NT2/D1 (cell line): ENCODE measurements around the gene AMPD2.

Source experiments
- SUZ12 ChIP-seq: IDR thresholded peaks from 2 replicates; pipeline ENCODE4 v1.6.1; 2011; ENCODE audit not compliant: insufficient read length, insufficient read depth; ENCODE audit errors: extremely low read depth
- YY1 ChIP-seq: IDR thresholded peaks from 2 replicates; pipeline ENCODE4 v1.6.1; 2011; ENCODE audit not compliant: insufficient read length, insufficient read depth
- ZNF274 ChIP-seq: IDR thresholded peaks from 2 replicates; pipeline ENCODE4 v1.6.1; 2011; ENCODE audit warnings: mild to moderate bottlenecking, low read depth, low read length

DNA sequence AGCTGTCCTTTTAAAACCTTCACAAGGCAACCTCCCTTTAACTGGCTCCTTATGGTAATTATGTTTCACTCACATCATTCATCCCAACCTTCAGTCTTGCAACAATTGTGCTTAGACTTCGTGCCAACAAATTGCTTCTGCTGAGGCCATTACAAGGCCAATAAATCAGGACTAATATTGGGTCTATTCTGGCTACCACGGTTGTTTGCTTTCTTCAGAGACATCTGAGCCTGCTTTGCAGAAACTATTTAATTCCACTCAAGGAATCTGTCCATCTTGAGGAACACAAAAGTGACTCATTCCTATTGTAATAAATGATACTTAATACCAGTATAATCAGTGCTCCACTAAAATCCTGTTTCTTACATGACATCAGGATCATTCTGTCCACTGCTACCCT is 33.7 kb downstream of the AMPD2 start:
- TF ChIP-seq YY1 (no peak), SUZ12 (no peak), ZNF274 (no peak)
